K562 (cell line): ENCODE data around the gene SLC38A8. TPM values are rescaled to one million over a fixed set of nuclear protein-coding genes. Genes with fewer than 3 reads are reported as not detected.

Experiments
- EGR1 ChIP-seq: fragments of 450-650 bp; conservative IDR thresholded peaks from 2 replicates; pipeline ENCODE4 v1.6.1; 2017; ENCODE audit warnings: mild to moderate bottlenecking
- ELF2 ChIP-seq: fragments of 250-450 bp; sonication (Bioruptor Pico); IDR thresholded peaks from 2 replicates; pipeline ENCODE4 v1.5.0; 2021; ENCODE audit warnings: mild to moderate bottlenecking
- ETV5 ChIP-seq: sonication (generic); formaldehyde crosslinking; IDR thresholded peaks from 2 replicates; pipeline ENCODE4 v1.4.0; 2020; ENCODE audit warnings: low read depth, mild to moderate bottlenecking, missing genetic modification reagents
- FOXK1 ChIP-seq: sonication (generic); formaldehyde crosslinking; IDR thresholded peaks from 2 replicates; pipeline ENCODE4 v1.8.0; 2022; ENCODE audit warnings: missing genetic modification reagents, mild to moderate bottlenecking, borderline replicate concordance
- GABPB1 ChIP-seq: sonication (generic); formaldehyde crosslinking; IDR thresholded peaks from 2 replicates; pipeline ENCODE4 v1.8.0; 2022; ENCODE audit warnings: mild to moderate bottlenecking, missing genetic modification reagents
- ILK ChIP-seq: fragments of 450-650 bp; IDR thresholded peaks from 2 replicates; pipeline ENCODE4 v1.6.1; 2016; ENCODE audit warnings: missing genetic modification characterization, low read depth, mild to moderate bottlenecking, missing compliant biosample characterization, moderate library complexity, borderline replicate concordance
- JUND ChIP-seq, 2 experiments: IDR thresholded peaks; 2 replicates in 1 of 2; 3 replicates in 1 of 2; pipeline ENCODE4 v1.6.1; 2011; ENCODE audit warnings: borderline replicate concordance in 2 of 2, low read depth in 2 of 2, low read length in 2 of 2, improper control_type of control experiment in 1 of 2, missing biosample characterization in 1 of 2, missing genetic modification characterization in 1 of 2, missing genetic modification reagents in 1 of 2
- MYC ChIP-seq, 2 experiments: fragments of 250-450 bp in 1 of 2; sonication (Bioruptor Pico) in 1 of 2; IDR thresholded peaks; 2 replicates each; pipeline versions ENCODE4 v1.5.1 to v1.6.1; 2012 to 2021; ENCODE audit warnings: low read depth in 2 of 2, borderline replicate concordance in 1 of 2, improper control_type of control experiment in 1 of 2, low read length in 1 of 2, mild to moderate bottlenecking in 1 of 2, moderate library complexity in 1 of 2
- NRF1 ChIP-seq, 2 experiments: fragments of 450-650 bp; IDR thresholded peaks in 1 of 2; conservative IDR thresholded peaks in 1 of 2; 2 replicates each; pipeline ENCODE4 v1.6.1; 2014; ENCODE audit warnings: mild to moderate bottlenecking in 2 of 2
- TARDBP ChIP-seq: fragments of 450-650 bp; IDR thresholded peaks from 2 replicates; pipeline ENCODE4 v1.6.1; 2016
- TOE1 ChIP-seq, 2 experiments: fragments of 450-650 bp in 1 of 2; sonication (generic) in 1 of 2; formaldehyde crosslinking in 1 of 2; IDR thresholded peaks; 2 replicates each; pipeline versions ENCODE4 v1.7.1 to v1.8.0; 2016 to 2022; ENCODE audit warnings: borderline replicate concordance in 2 of 2, mild to moderate bottlenecking in 2 of 2, antibody characterized with exemption in 1 of 2, inconsistent platforms in 1 of 2, low read depth in 1 of 2, missing genetic modification reagents in 1 of 2, moderate library complexity in 1 of 2
- TRIM25 ChIP-seq: fragments of 450-650 bp; IDR thresholded peaks from 2 replicates; pipeline ENCODE4 v1.7.0; 2016; ENCODE audit warnings: borderline replicate concordance
- ZFPM2 ChIP-seq: fragments of 250-450 bp; sonication (Bioruptor Pico); IDR thresholded peaks from 2 replicates; pipeline ENCODE4 v1.5.1; 2022; ENCODE audit warnings: mild to moderate bottlenecking
- ZNF57 ChIP-seq: fragments of 450-650 bp; formaldehyde crosslinking; IDR thresholded peaks from 2 replicates; pipeline ENCODE4 v1.4.0; 2020; ENCODE audit warnings: mild to moderate bottlenecking, moderate library complexity
- ZNF584 ChIP-seq: fragments of 200-800 bp; sonication (Bioruptor generic); IDR thresholded peaks from 2 replicates; pipeline ENCODE4 v1.6.1; 2016; ENCODE audit warnings: low read depth, mild to moderate bottlenecking, missing genetic modification characterization, missing compliant biosample characterization
- polyA plus RNA-seq, 8 experiments: library from polyadenylated mRNA; depleted of rRNA in 4 of 8; stranded (reverse) in 5 of 8; unstranded in 3 of 8; fragments of >200 nt; fragmentation: Nextera tagmentation in 2 of 8; fragmentation: Illumina TruSeq in 1 of 8; extraction: Ambion mirVana in 2 of 8; extraction: Trizol in 1 of 8; gene quantifications; 2 replicates each; pipeline versions ENCODE4 v1.2.1 to v1.2.3, GENCODE V29; 2011 to 2014; ENCODE audit warnings: inconsistent platforms in 1 of 8, missing spikeins in 1 of 8
- total RNA-seq, 7 experiments: library from RNA; depleted of rRNA in 6 of 7; stranded (reverse); fragments of >200 nt in 6 of 7; fragmentation: Illumina TruSeq in 2 of 7; extraction: Trizol in 2 of 7; gene quantifications; 2 replicates each; pipeline versions ENCODE4 v1.2.1 to v1.2.3, GENCODE V29; 2011 to 2021; ENCODE audit warnings: low replicate concordance in 1 of 7
- TF ChIP-seq, protein P1 (sequence below): fragments of 450-650 bp; IDR thresholded peaks from 2 replicates; pipeline ENCODE4 v1.6.1; 2018; ENCODE audit not compliant: partially characterized antibody
- TF ChIP-seq, protein P2 (sequence below): sonication (generic); formaldehyde crosslinking; IDR thresholded peaks from 2 replicates; pipeline ENCODE4 v1.8.0; 2022; ENCODE audit warnings: missing genetic modification reagents, mild to moderate bottlenecking, moderate library complexity, borderline replicate concordance

SLC38A8 gene
- total and polyA plus RNA-seq, 9 of the 15 experiments (the other 6 are each of a cell fraction or from before 2014, with no cell fraction given) = 0.28 TPM; not detected in 8

DNA sequence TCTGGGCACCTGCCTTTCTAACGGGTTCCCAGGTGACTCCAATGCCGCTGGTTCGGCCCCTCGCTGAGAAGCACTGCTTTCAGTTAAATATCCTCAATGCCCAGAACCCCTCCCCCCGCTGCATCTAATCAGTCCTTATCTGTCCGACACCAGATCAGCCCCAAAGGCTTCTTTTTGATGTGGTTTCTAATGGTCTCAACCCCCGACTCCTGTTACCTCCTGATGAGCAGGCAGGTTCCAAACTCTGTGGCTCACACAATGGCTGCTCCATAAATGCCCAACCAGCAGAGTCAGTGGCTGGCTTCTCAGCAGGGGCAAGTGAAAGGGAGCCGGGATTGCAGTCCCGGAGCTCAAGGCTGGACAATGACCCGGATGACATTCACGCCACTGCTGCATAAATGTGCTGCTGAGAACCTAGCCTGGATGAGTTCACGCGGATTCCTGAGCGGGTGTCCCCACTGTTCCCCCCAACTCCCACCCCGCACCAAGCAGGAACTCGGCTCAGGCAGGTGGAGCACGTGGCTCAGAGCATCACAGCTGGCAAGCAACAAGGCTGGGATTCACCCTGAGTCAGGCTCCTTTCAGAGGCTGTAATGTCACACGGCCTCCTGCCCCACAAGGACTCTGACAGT, 1.0 kb upstream of the SLC38A8 start (continued):
- peak; percentile 42; the same call in 1 of the 2 replicates for TF ChIP-seq MYC (IDR thresholded peaks at IDR 0.05; ENCODE audit: low read depth, low read length)
- no peak for TF ChIP-seq MYC (CRISPR knock-in tag; IDR thresholded peaks at IDR 0.05; ENCODE audit: borderline replicate concordance, low read depth)
- TF ChIP-seq ZNF584 (CRISPR knock-in tag) = no peak
- no peak for TF ChIP-seq FOXK1 (CRISPR knock-in tag)
- TF ChIP-seq TOE1 (IDR thresholded peaks at IDR 0.05; ENCODE audit: borderline replicate concordance) = no peak
- TF ChIP-seq TOE1 (CRISPR knock-in tag; IDR thresholded peaks at IDR 0.05; ENCODE audit: borderline replicate concordance, low read depth) = peak; percentile 59; the same call in 1 of the 2 replicates
- TF ChIP-seq EGR1 = 0 out of 2 replicates have a peak, but pooled peaks have one; percentile 19
- 0 out of 2 replicates have a peak, but pooled peaks have one; percentile 43 for TF ChIP-seq TARDBP
- no peak for TF ChIP-seq ZNF57 (CRISPR knock-in tag)
- TF ChIP-seq, protein P1, sequence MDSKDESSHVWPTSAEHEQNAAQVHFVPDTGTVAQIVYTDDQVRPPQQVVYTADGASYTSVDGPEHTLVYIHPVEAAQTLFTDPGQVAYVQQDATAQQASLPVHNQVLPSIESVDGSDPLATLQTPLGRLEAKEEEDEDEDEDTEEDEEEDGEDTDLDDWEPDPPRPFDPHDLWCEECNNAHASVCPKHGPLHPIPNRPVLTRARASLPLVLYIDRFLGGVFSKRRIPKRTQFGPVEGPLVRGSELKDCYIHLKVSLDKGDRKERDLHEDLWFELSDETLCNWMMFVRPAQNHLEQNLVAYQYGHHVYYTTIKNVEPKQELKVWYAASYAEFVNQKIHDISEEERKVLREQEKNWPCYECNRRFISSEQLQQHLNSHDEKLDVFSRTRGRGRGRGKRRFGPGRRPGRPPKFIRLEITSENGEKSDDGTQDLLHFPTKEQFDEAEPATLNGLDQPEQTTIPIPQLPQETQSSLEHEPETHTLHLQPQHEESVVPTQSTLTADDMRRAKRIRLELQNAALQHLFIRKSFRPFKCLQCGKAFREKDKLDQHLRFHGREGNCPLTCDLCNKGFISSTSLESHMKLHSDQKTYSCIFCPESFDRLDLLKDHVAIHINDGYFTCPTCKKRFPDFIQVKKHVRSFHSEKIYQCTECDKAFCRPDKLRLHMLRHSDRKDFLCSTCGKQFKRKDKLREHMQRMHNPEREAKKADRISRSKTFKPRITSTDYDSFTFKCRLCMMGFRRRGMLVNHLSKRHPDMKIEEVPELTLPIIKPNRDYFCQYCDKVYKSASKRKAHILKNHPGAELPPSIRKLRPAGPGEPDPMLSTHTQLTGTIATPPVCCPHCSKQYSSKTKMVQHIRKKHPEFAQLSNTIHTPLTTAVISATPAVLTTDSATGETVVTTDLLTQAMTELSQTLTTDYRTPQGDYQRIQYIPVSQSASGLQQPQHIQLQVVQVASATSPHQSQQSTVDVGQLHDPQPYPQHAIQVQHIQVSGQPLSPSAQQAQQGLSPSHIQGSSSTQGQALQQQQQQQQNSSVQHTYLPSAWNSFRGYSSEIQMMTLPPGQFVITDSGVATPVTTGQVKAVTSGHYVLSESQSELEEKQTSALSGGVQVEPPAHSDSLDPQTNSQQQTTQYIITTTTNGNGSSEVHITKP = peak; percentile 31
- no peak for TF ChIP-seq ZFPM2 (CRISPR knock-in tag)
- 0 out of 4 replicates have a peak, but pooled peaks of 1 of the 2 experiments have one; percentile 21 for TF ChIP-seq NRF1 (conservative IDR thresholded peaks at IDR 0.05 in 1 of 2, IDR thresholded peaks at IDR 0.05 in 1 of 2)
- 0 out of 2 replicates have a peak, but pooled peaks have one; percentile 10 for TF ChIP-seq ETV5 (CRISPR knock-in tag)
- no peak for TF ChIP-seq TRIM25
- TF ChIP-seq ELF2 (CRISPR knock-in tag) = no peak
- TF ChIP-seq, protein P2, sequence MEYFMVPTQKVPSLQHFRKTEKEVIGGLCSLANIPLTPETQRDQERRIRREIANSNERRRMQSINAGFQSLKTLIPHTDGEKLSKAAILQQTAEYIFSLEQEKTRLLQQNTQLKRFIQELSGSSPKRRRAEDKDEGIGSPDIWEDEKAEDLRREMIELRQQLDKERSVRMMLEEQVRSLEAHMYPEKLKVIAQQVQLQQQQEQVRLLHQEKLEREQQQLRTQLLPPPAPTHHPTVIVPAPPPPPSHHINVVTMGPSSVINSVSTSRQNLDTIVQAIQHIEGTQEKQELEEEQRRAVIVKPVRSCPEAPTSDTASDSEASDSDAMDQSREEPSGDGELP (CRISPR knock-in tag) = peak; percentile 43; the same call in 1 of the 2 replicates
- peak; percentile 59; the same call in 1 of the 2 replicates for TF ChIP-seq GABPB1 (CRISPR knock-in tag)
- peak; percentile 55; the same call in 1 of the 2 replicates for TF ChIP-seq JUND (IDR thresholded peaks at IDR 0.05; ENCODE audit: borderline replicate concordance, low read depth, low read length)
- no peak; the same call in 2 of the 3 replicates for TF ChIP-seq JUND (tag; IDR thresholded peaks at IDR 0.05; ENCODE audit: borderline replicate concordance, low read depth, low read length)
- TF ChIP-seq ILK = no peak
